Heart right ventricle (tissue), 16 donors: ENCODE measurements around the gene ZNF621. TPM values are rescaled to one million over a fixed set of nuclear protein-coding genes. Genes with fewer than 3 reads are reported as not detected.

Experiments
- ATAC-seq, 8 donors: fragments of 200-7000 bp; cut with Tn5 transposase; one replicate each; pipeline ENCODE4 v1.9.1; 2020; ENCODE audit warnings: mild to moderate bottlenecking in 8 of 8, moderate library complexity in 8 of 8, moderate number of reproducible peaks in 1 of 8
- DNase-seq, 2 donors: peaks; one replicate each; pipeline ENCODE4 v3.0.0-alpha.2; 2020
- H3K27ac ChIP-seq, 10 donors: fragments of 200-600 bp; sonication (generic) in 2 of 10; one replicate each; pipeline versions ENCODE4 v1.5.0 to v1.8.0; 2020 to 2022; ENCODE audit warnings: mild to moderate bottlenecking in 3 of 10
- H3K27me3 ChIP-seq, 7 donors: fragments of 200-600 bp; one replicate each; pipeline ENCODE4 v1.8.0; 2021 to 2022; ENCODE audit warnings: mild to moderate bottlenecking in 2 of 7
- H3K36me3 ChIP-seq, 9 donors: fragments of 200-600 bp; sonication (generic) in 1 of 9; one replicate each; pipeline versions ENCODE4 v1.5.0 to v1.8.0; 2020 to 2022; ENCODE audit warnings: mild to moderate bottlenecking in 2 of 9
- H3K4me1 ChIP-seq, 9 donors: fragments of 200-600 bp; sonication (generic) in 1 of 9; one replicate each; pipeline versions ENCODE4 v1.5.0 to v1.8.0; 2020 to 2022; ENCODE audit warnings: mild to moderate bottlenecking in 4 of 9
- H3K4me3 ChIP-seq, 10 donors: fragments of 200-600 bp; sonication (generic) in 2 of 10; one replicate each; pipeline versions ENCODE4 v1.5.0 to v1.8.0; 2020 to 2022; ENCODE audit warnings: mild to moderate bottlenecking in 7 of 10, moderate library complexity in 2 of 10
- H3K9me3 ChIP-seq, 11 donors: fragments of 200-600 bp in 10 of 11; sonication (generic) in 2 of 11; one replicate each; pipeline versions ENCODE4 v1.5.0 to v1.8.0; 2013 to 2022; ENCODE audit warnings: mild to moderate bottlenecking in 2 of 11, control low read depth in 1 of 11, moderate library complexity in 1 of 11
- CTCF ChIP-seq, 9 donors: fragments of 200-600 bp; sonication (generic) in 2 of 9; IDR thresholded peaks; one replicate each; pipeline versions ENCODE4 v1.5.0 to v1.8.0; 2021 to 2022; ENCODE audit warnings: antibody characterized with exemption in 9 of 9, mild to moderate bottlenecking in 5 of 9, moderate library complexity in 1 of 9
- WGBS, 2 donors: extraction: QIAGEN DNeasy Blood & Tissue Kit; methylation state at CpG; one replicate each; pipeline ENCODE4 v1.1.7; 2013; ENCODE audit warnings: inconsistent platforms in 1 of 2; 5-methylcytosine and 5-hydroxymethylcytosine counted together
- intact Hi-C, 10 donors: fragments of 100-400 bp; cut with DNase I; formaldehyde crosslinking; loops; one replicate each; pipeline versions ENCODE4 v1.11.1 to v1.14.2; 2022
- polyA plus RNA-seq, 2 donors: library from polyadenylated mRNA; stranded (reverse); fragments of 200-250 nt; gene quantifications; one replicate each; pipeline ENCODE4 v1.2.3, GENCODE V29; 2013
- total RNA-seq, 10 donors: library from RNA; stranded (reverse); fragmentation: NEBNext Ultra II Directional in 3 of 10; extraction: Animal tissue kit (Norgen Biotek cat#: 25700) in 3 of 10; gene quantifications; one replicate each; pipeline versions ENCODE4 v1.2.1 to v1.2.4, GENCODE V29; 2021 to 2023
- donor health status: Arrhythmogenic right ventricular cardiomyopathy.
- donor health status: ischemic (EF 13 %, LVEDD 7.1; RV severe dilation, severe dysfunction).
- donor health status: healthy with polysubstance abuse.
- donor health status: DM: no; HTN: yes; CAD: no.
- donor health status: DM: no; HTN: no; CAD: no.
- donor health status: ischemic (EF 25% LVEDD 6.9; RV normal size, moderate dysfunction).
- donor health status: ischemic (EF 25% LVEDD 5.7; RV mildly dilated, moderate dysfunction).
- donor health status: healthy.
- donor health status: DM: yes; HTN: yes; CAD: no.
- donor health status: Ischemic cardiomyopathy.
- donor health status: ischemic (EF 35%, LVEDD 5.7; RV mildly dilated, moderate dysfunction).
- donor health status: nonischemic (EF 11% LVEDD 7.7; RV severe dilation, severe dysfunction).
- donor health status: DM: yes; HTN: yes; CAD: no.
- donor health status: PGD.
- donor health status: ischemic (EF 29% LVEDD 5.4; RV normal size, mild dysfunction).
- donor health status: nonischemic (EF 23%, LVEDD 6.1; RV moderate dilation, normal function).

The ZNF621 gene
- total and polyA plus RNA-seq, 12 donors = 5.5 to 14.6 (median 10.5) TPM

- no peak for ATAC-seq
- H3K4me1 ChIP-seq = no peaks in the 10 kb centered on the region
- intact Hi-C loops = no loop called here
- TF ChIP-seq CTCF (IDR thresholded peaks at IDR 0.05) = no peak
- no peak for DNase-seq
- WGBS, 2 donors = 98% methylated on average over 3 of the region's 3 CpGs
- peaks cover 0 to 72% (median 55%) of the 10 kb centered on the region in 9 donors for H3K36me3 ChIP-seq
- peaks cover 0 to 35% (median 16%) of the 10 kb centered on the region in 11 donors for H3K9me3 ChIP-seq
- H3K27ac ChIP-seq = no peak overlapping the region
- H3K4me3 ChIP-seq = no peak overlapping the region
- H3K27me3 ChIP-seq = no peaks in the 10 kb centered on the region
These were observed 37.6 kb upstream of the ZNF621 start for GRCh38 chr3:40487172-40487571.

- no peak overlapping the region for H3K27ac ChIP-seq
- H3K4me3 ChIP-seq = no peak overlapping the region
- TF ChIP-seq CTCF (IDR thresholded peaks at IDR 0.05) = no peak
- WGBS, 2 donors = 94 to 97% methylated on average over 5 of the region's 5 CpGs
- DNase-seq = no peak
- H3K4me1 ChIP-seq = no peaks in the 10 kb centered on the region
- peaks cover 0 to 32% (median 16%) of the 10 kb centered on the region in 11 donors for H3K9me3 ChIP-seq
- H3K36me3 ChIP-seq = peaks cover 0 to 35% (median 23%) of the 10 kb centered on the region in 9 donors
- ATAC-seq = no peak
- intact Hi-C loops = no loop called here
- no peaks in the 10 kb centered on the region for H3K27me3 ChIP-seq
These were observed 33.8 kb upstream of the ZNF621 start for GRCh38 chr3:40490916-40491315.

GRCh38 chr3:40494698-40495097 lies 30.1 kb upstream of the ZNF621 start:
- intact Hi-C loops = no loop called here
- 50 to 56% methylated on average over 2 of the region's 2 CpGs for WGBS, 2 donors
- H3K27ac ChIP-seq = no peak overlapping the region
- H3K4me1 ChIP-seq = no peaks in the 10 kb centered on the region
- H3K9me3 ChIP-seq = no peaks in the 10 kb centered on the region
- no peak for TF ChIP-seq CTCF (IDR thresholded peaks at IDR 0.05)
- H3K36me3 ChIP-seq = no peaks in the 10 kb centered on the region
- DNase-seq = no peak
- no peaks in the 10 kb centered on the region for H3K27me3 ChIP-seq
- no peak overlapping the region for H3K4me3 ChIP-seq
- no peak for ATAC-seq

GRCh38 chr3:40497288-40497687 lies 27.5 kb upstream of the ZNF621 start:
- 79 to 88% methylated on average over 2 of the region's 2 CpGs for WGBS, 2 donors
- TF ChIP-seq CTCF (IDR thresholded peaks at IDR 0.05) = no peak

More at GRCh38 chr3:40497288-40497687, 27.5 kb upstream of the ZNF621 start:
- H3K36me3 ChIP-seq = no peaks in the 10 kb centered on the region
- H3K9me3 ChIP-seq = no peaks in the 10 kb centered on the region
- ATAC-seq (peak in 1 of 8 donors; percentile 33), DNase-seq (no peak)
- H3K4me1 ChIP-seq = no peaks in the 10 kb centered on the region
- no peaks in the 10 kb centered on the region for H3K27me3 ChIP-seq
- H3K4me3 ChIP-seq = no peak overlapping the region
- intact Hi-C loops = no loop called here
- no peak overlapping the region for H3K27ac ChIP-seq
